GM10248 (cell line): ENCODE measurements around the gene BICD1.
"Not testable (repeated sequence)": the region's sequence is repeated elsewhere in the genome, so short reads cannot be mapped to it uniquely, and the experiment has no call there.

Source experiments
- CTCF ChIA-PET: fragments of 300-600 bp; sonication (Branson Sonifier 250); formaldehyde crosslinking; extraction: SDS; loops from one replicate; lab custom pipeline; 2021; ENCODE audit warnings: antibody characterized with exemption; lab: Yijun Ruan, JAX
- POLR2A ChIA-PET: fragments of 350-650 bp; sonication (Branson Sonifier 250); formaldehyde crosslinking; extraction: SDS; loops from one replicate; lab custom pipeline; 2020; ENCODE audit warnings: antibody characterized with exemption; lab: Yijun Ruan, JAX
- DNase-seq: peaks from one replicate; pipeline ENCODE4 v3.0.0; 2012; ENCODE audit errors: extremely low spot score
- CTCF ChIP-seq: IDR thresholded peaks from 2 replicates; pipeline ENCODE4 v1.5.1; 2012; ENCODE audit warnings: mild to moderate bottlenecking, low read depth; ENCODE audit errors: extremely low read depth, missing control alignments, control extremely low read depth

BICD1 gene

GRCh38 chr12:32176606-32177005 is 70.0 kb downstream of the BICD1 start:
- CTCF ChIA-PET = no interaction called here
- no peak for DNase-seq
- TF ChIP-seq CTCF = no peak
- POLR2A ChIA-PET = no interaction called here

GRCh38 chr12:32178341-32179010 is 71.8 kb downstream of the BICD1 start:
- CTCF ChIA-PET = interaction anchor here (0.9 to 1.2 kb wide), 2 partner anchors 9 to 25 kb away, joined by 3 to 4 read pairs; no protein-coding TSS in a partner anchor
- DNase-seq = no peak
- POLR2A ChIA-PET = no interaction called here
- no peak for TF ChIP-seq CTCF

- no peak for TF ChIP-seq CTCF
- ChIA-PET POLR2A (no interaction called here), CTCF (no interaction called here)
- no peak for DNase-seq
Measured at GRCh38 chr12:32179011-32179395, 72.4 kb downstream of the BICD1 start.

- POLR2A ChIA-PET = no interaction called here
- CTCF ChIA-PET = interaction anchor here (1.3 kb wide), 1 partner anchor 17 kb away, joined by 3 read pairs; no protein-coding TSS in a partner anchor
- no peak for DNase-seq
- TF ChIP-seq CTCF = no peak
Measured at GRCh38 chr12:32181498-32182175, 75.0 kb downstream of the BICD1 start.

DNA sequence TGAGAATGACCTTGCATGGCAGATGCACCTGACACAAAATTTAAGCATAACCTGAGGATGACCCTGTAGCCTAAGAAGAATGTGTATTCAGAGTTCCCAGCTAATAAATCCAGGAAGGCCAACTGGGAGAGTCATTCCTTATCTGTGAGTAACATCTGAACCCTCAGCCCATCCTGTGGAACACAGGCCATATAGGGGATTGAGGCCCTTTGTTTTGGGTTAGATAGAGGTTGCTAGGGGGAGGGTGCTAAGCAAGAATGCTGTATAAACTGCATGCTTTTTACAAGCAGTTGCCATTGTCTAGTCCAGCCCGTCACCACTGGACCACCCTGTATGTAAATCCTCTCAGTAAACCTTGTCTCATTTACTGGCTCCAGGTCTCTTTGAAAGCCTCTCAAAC is 77.0 kb downstream of the BICD1 start:
- DNase-seq = no peak
- TF ChIP-seq CTCF = no peak
- CTCF ChIA-PET = interaction anchor here (2.7 kb wide), 1 partner anchor 18 kb away, joined by 13 read pairs; no protein-coding TSS in a partner anchor
- POLR2A ChIA-PET = no interaction called here

DNA sequence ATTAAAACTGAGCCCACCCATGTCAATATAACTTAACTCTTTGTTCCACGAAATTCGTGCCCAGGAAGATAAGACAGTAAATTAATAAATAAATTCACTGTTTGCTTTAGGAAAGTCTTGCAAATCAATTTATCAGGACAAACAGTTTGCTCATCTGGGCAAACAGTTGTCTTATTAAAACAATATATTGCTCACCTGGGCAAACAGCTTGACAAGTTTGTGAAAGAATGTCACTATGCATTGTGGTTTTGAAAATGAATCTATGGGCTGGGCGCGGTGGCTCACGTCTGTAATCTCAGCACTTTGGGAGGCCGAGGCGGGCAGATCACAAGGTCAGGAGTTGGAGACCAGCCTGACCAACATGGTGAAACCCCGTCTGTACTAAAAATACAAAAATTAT is 80.5 kb downstream of the BICD1 start:
- CTCF ChIA-PET, DNase-seq, POLR2A ChIA-PET: not testable (repeated sequence)

GRCh38 chr12:32191445-32191844 is 84.8 kb downstream of the BICD1 start:
- POLR2A ChIA-PET = no interaction called here
- DNase-seq = no peak
- CTCF ChIA-PET = no interaction called here
- TF ChIP-seq CTCF = no peak
